Measurements from ENCODE around the gene KRT16. TPM values are rescaled to one million over a fixed set of nuclear protein-coding genes. Genes with fewer than 3 reads are reported as not detected.

The KRT16 gene
- total and polyA plus RNA-seq, 2 of the 8 experiments (the other 6 are each of a cell fraction or from before 2014, with no cell fraction given), result not detected

DNA sequence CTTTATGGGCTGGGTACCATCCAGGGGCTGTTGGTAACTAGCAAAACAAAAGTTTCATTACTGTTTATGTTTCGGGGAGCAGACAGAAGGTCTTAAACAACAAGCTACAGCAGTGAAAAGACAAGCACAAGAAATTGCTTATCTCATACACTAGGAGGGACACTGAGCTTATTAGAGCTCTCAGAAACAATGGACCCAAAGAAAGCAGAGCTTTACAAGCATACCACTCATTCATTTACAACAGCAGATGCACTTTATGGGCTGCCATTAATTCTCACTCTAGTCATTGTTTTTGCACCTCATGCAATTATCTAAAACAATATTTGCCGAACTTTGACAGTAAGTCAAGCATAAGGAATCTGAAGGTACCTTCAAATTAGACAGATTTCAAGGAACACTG, 10.0 kb downstream of the KRT16 start (continued):
- no peak for TF ChIP-seq E2F6 (IDR thresholded peaks at IDR 0.05)

All from H1 (cell line).